ENCODE results near the gene MRO.

GRCh38 chr18:50866765-50867164, 46.9 kb upstream of the MRO start:
- TF ChIP-seq POLR2AphosphoS5 (IDR thresholded peaks at IDR 0.05; ENCODE audit: low read depth, low read length) (no peak), POLR2A (IDR thresholded peaks at IDR 0.05; ENCODE audit: low read depth, low read length) (no peak), TAF1 (IDR thresholded peaks at IDR 0.05; ENCODE audit: borderline replicate concordance, low read depth, low read length) (no peak)
